Stimulated activated CD4-positive, alpha-beta T cell treated with anti-CD3 and anti-CD28 coated beads, Interleukin-15, amount 100 ng/mL, for 1 hour (primary cell): ENCODE measurements around the gene COBLL1.
"Not testable (repeated sequence)": the region's sequence is repeated elsewhere in the genome, so short reads cannot be mapped to it uniquely, and the experiment has no call there.

Experiments used
- DNase-seq, 2 donors: peaks; one replicate each; pipeline ENCODE4 v3.0.0-alpha.2; 2020; ENCODE audit warnings: low read depth in 1 of 2, low spot score in 1 of 2

The COBLL1 gene, protein sequence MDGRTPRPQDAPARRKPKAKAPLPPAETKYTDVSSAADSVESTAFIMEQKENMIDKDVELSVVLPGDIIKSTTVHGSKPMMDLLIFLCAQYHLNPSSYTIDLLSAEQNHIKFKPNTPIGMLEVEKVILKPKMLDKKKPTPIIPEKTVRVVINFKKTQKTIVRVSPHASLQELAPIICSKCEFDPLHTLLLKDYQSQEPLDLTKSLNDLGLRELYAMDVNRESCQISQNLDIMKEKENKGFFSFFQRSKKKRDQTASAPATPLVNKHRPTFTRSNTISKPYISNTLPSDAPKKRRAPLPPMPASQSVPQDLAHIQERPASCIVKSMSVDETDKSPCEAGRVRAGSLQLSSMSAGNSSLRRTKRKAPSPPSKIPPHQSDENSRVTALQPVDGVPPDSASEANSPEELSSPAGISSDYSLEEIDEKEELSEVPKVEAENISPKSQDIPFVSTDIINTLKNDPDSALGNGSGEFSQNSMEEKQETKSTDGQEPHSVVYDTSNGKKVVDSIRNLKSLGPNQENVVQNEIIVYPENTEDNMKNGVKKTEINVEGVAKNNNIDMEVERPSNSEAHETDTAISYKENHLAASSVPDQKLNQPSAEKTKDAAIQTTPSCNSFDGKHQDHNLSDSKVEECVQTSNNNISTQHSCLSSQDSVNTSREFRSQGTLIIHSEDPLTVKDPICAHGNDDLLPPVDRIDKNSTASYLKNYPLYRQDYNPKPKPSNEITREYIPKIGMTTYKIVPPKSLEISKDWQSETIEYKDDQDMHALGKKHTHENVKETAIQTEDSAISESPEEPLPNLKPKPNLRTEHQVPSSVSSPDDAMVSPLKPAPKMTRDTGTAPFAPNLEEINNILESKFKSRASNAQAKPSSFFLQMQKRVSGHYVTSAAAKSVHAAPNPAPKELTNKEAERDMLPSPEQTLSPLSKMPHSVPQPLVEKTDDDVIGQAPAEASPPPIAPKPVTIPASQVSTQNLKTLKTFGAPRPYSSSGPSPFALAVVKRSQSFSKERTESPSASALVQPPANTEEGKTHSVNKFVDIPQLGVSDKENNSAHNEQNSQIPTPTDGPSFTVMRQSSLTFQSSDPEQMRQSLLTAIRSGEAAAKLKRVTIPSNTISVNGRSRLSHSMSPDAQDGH

GRCh38 chr2:164841719-164842623 lies at the start of gene COBLL1:
COBLL1 (minus strand) TSS chr2:164841823; CDS start chr2:164841196, 627 bp downstream.
- DNase-seq, result no peak

DNA sequence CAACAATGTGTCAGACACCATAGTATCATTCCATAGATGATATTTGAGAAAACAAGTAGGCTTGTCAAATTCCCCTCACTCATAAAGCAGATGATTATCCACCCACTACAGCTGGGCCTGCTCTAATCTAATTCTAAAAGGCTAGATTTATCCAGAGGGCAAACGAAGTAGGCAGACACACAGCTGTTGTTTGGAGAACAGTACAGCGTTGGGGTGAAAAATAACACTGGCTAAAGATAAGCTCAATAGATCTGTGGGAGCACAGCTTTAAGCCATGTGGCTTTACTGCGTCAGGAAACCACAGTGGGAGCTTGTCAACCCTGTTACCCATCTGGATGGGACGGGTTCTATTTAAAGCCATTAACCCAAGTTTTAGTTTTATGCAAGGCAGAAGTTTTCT lies 48.9 kb upstream of the COBLL1 start:
- DNase-seq, result no peak

GRCh38 chr2:164888592-164888991 lies 47.0 kb upstream of the COBLL1 start:
- DNase-seq, result no peak

DNA sequence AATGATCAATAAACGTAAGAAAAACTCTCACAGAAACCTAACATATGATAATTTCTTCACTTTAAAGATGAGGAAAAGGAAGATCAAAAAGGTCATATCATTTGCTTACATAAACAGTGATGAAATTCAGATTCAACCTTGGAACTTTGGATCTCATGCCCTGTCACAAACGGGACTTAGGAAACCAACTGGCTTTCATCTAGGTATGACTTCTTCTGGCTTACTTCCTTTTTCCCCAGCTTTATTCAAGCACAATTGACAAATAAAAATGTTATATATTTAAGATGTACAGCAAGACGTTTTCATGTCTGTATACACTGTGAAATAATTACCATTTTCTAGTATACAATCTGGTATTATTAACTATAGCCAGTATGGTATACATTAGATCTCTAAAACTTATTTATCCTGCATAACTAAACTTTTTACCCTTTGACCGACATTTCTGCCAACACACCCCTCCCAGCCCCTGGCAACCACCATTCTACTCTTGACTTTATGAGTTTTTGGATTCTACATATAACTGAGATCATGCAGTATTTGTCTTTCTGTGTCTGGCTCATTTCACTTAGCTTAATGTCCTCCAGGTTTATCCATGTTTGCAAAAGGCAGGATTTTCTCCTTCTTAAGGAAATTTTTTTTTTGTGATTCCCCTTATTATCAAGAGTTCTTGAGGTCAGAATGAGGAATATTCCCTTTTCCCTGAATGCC lies 46.0 kb upstream of the COBLL1 start:
- no peak for DNase-seq

GRCh38 chr2:164882276-164882675 lies 40.7 kb upstream of the COBLL1 start:
- no peak for DNase-seq

- no peak for DNase-seq
Observed at GRCh38 chr2:164881524-164881923, 39.9 kb upstream of the COBLL1 start.

GRCh38 chr2:164879901-164880535 lies 38.4 kb upstream of the COBLL1 start:
- no peak for DNase-seq

GRCh38 chr2:164877927-164878326 lies 36.3 kb upstream of the COBLL1 start:
- no peak for DNase-seq

GRCh38 chr2:164877169-164877568 lies 35.5 kb upstream of the COBLL1 start:
- no peak for DNase-seq

- no peak for DNase-seq
Observed at GRCh38 chr2:164875334-164876205, 33.9 kb upstream of the COBLL1 start.

GRCh38 chr2:164873210-164873908 lies 31.7 kb upstream of the COBLL1 start:
- no peak for DNase-seq

- DNase-seq, result no peak
Observed at GRCh38 chr2:164871404-164871803, 29.8 kb upstream of the COBLL1 start.

DNA sequence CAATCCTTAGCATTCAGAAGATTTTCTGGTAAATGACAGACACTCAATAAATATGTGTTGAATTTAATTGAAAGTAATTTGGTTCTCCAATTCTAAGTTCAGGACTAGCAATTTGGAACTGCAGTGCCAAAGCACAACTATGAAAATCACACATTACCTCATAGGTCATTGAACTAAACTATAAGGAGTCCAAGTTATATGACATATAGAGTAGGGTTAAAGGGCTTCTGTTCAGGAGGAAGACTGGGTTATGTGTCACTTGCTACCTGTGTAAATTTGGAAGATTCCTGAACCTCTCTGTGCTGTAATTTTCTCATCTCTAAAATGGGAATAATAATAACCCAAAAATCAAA lies 27.8 kb upstream of the COBLL1 start:
- DNase-seq, result no peak

DNA sequence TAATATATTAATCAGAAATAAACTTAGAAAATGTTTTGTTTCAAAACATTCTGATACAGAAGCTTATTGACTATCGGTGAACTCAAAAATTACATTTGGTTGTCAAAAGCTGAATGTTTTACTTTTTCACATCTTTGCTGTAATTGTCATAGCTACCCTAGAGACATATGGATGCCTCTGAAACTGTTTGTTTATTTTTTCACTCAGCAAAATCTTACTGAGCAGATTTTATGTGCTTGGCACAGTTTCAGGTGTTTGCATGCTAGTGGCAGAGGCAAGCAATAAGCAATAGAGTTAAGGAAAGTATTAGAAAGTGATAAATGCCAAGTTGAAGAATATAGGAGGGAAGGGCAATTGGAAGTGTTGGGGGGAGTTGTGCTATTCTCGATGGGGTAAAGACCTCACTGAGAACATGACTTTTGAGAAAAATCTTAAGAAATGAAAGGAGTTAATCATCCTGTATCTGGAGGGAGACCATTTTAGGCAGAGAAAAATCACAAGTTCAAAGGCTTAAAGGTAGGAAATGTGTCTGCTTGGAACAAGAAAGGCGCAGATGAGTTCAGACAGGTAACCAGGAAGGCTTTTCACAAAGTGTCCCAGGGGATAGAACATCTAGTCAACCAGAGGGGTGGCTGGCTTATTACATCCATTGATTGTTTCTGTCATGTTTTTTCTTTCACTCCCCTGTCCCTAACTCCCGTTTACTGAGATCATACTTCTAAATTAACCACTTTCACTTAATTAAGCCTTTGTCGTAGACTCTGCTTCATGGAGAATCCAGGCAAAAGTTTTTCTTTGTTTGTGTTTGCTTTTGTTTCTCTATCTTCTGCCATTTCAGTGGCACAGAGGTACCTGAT lies 27.2 kb upstream of the COBLL1 start:
- no peak for DNase-seq

DNA sequence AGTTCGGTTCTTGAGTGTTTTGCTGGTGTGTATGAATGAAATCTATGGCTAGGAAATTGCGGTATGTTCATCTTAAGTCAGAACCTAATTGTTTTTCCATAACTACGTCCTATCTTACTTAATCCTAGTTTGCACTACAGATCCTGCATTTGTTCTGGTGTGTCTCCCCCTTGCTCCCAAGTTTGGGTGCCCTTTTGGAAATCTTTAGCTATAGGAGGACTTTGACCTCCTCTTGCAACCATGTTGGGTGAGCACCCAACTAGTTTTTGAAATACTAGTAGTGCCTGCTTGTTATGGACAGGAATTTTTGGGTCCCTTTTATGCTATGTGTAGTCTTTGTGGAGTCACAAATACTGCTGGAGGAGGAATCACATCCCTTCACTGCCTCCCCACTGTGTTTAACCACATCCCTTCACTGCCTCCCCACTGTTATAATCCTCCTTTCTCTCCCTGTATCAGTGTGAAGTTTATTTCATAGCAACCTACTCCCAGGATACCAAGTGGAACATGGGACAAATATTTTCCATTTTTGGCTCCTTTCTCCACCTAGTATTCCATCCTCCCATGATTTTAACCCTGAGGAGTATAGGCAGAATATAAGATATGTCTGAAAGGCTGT lies 26.3 kb upstream of the COBLL1 start:
- no peak for DNase-seq

DNA sequence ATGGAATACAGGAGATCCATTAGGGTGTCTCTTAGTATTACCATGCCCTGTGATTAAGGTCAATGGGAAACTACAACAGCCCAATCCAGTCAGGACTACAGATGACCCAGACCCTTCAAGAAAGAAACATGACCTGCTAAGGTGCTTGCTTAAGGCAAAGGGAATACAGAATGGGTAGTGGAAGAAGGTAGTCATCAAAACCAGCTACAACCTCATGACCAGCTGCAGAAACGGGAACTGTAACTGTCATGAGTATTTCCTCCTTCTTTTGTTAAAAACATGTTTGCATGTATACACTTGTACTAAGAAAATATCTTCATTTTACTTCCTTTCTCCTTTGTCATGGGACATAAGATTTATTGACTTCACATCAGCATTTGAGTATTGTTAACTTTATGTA lies 24.8 kb upstream of the COBLL1 start:
- not testable (repeated sequence) for DNase-seq

GRCh38 chr2:164860694-164861042 lies 19.0 kb upstream of the COBLL1 start:
- no peak for DNase-seq
